HUDEP-2 (cell line): ENCODE results near the gene OR2AT4.

Source experiments
- DNase-seq, 76 experiments: peaks; one replicate each; lab custom pipeline; 2025; ENCODE audit not compliant: unreplicated experiment in 76 of 76; lab: John Stamatoyannopoulos, UW

The OR2AT4 gene

DNA sequence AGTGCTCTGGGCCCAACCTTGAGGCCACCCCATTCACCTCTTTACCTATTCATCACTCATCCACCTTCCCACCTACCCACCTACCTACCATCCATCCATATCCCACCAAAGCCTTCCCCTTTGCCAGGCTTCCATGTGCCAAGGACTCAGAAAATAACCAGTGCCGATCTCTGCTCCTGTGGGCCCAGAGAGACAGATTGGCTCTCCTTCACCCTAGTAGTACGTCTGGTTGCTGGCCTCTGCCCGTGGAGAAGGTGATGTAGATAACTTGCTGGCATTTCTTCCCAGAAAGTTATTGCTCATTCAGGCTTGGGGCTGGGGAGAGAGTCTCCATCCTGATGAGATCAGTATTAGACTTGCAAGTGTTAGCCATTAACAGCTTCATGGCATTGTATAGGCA, 62.8 kb downstream of the OR2AT4 start:
- DNase-seq = no peak

DNA sequence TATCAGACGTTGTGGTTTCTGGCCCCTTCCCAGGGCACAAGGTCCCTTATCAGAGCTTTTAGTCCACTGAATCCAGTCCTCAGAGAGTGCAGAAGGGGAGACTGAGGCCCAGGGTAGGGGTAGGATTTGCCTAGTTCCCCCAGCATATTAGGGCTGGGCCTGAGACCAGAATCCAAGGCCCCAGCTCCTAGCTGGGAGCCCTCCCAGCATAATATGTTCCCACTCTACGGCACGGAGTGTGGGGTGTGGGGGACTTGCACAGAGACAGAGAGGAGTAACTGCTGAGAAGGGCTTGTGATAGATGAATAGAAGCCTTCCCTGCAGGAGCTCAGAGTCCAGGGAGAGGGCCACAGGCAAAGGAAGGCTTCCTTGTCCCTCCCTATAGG, 64.1 kb downstream of the OR2AT4 start:
- DNase-seq = no peak

DNA sequence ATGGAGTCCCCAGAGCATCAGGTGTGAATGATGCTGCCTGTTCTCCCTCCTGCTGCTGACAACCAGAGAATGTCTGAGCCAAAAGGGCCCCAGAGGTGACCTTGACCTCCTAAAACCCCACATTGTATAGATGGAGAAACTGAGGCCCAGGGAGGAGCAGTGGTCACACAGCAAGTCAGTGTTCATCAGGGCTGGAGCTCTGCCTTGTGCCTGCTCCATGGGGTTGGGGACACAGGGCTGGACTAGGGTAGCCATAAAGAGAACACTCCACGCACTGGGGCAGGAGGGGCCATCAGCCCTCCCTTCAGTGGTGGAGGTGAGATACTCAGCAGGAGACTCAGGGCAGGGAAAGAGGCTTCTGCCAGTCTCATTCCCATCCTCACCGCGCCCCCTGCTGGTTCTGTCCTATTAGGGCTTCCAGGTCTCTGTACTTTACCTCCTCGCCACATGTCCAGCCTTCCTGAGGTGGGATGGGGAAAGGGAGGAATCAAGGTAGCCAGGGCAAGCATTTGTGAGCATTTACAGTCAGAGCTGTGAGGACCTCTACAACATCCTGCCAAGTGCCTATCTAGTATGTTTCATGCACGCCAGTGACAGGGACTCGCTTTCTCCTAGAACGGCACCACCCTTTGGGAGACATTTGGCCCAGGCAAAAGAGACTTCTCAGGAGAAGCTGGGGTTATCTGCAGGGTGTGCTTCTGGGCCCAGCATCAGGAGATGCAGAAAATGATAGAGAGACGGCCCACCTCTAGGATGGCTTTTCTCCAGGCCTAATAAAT, 64.7 kb downstream of the OR2AT4 start:
- peak in 68 of 76 experiments; percentile 11 to 81 (median 55) for DNase-seq
